K562 (cell line): Measurements from ENCODE around the gene GPR21. TPM values are rescaled to one million over a fixed set of nuclear protein-coding genes. Genes with fewer than 3 reads are reported as not detected.

Experiments used
- ATAC-seq: fragments of 200-7000 bp; cut with Tn5 transposase; 3 replicates; pipeline ENCODE4 v1.9.1; 2020; ENCODE audit warnings: moderate library complexity
- BruUV-seq: library from RNA; stranded (reverse); fragments of 400-500 nt; replicated peaks from 2 replicates; lab custom pipeline; 2021; lab: Mats Ljungman, UMichigan
- CTCF ChIA-PET: fragments of 300-600 bp; formaldehyde crosslinking; extraction: SDS; loops from one replicate; lab custom pipeline; 2021; ENCODE audit warnings: low intra/inter-chr PET ratio; lab: Yijun Ruan, JAX
- POLR2A ChIA-PET: fragments of 300-600, 350-650 bp; sonication (Branson Sonifier 250); formaldehyde crosslinking; extraction: SDS; loops from one replicate; lab custom pipeline; 2021; ENCODE audit warnings: antibody characterized with exemption, inconsistent platforms; lab: Yijun Ruan, JAX
- DNase-seq, 4 experiments: peaks; one replicate each; pipeline versions ENCODE4 v3.0.0 to v3.0.0-alpha.2; 2011 to 2018; ENCODE audit warnings: low spot score in 3 of 4, mixed read lengths in 3 of 4; ENCODE audit errors: extremely low read depth in 1 of 4
- FAIRE-seq: peaks from 2 replicates; lab custom pipeline; 2011; peaks lifted over from hg19 to GRCh38; lab: Jason Lieb, UNC
- H2AFZ ChIP-seq: 2 replicates; pipeline ENCODE4 v1.6.0; 2011; ENCODE audit warnings: low read depth, low read length, control low read depth, inconsistent platforms
- H3K27ac ChIP-seq: fragments of 200-600 bp; 3 replicates; pipeline ENCODE4 v1.8.0; 2011; ENCODE audit warnings: low read depth, mild to moderate bottlenecking, control low read depth, inconsistent platforms, low read length, moderate library complexity, mixed read lengths; ENCODE audit errors: extremely low read depth
- H3K27me3 ChIP-seq, 2 experiments: fragments of 300-600 bp in 1 of 2; 2 replicates in 1 of 2; 3 replicates in 1 of 2; pipeline versions ENCODE4 v1.6.0 to v1.8.0; 2011; ENCODE audit warnings: inconsistent platforms in 2 of 2, low read length in 2 of 2, mild to moderate bottlenecking in 1 of 2, mixed read lengths in 1 of 2, moderate library complexity in 1 of 2; ENCODE audit not compliant: control insufficient read depth in 2 of 2, insufficient read depth in 2 of 2
- H3K36me3 ChIP-seq: fragments of 300-600 bp; 3 replicates; pipeline ENCODE4 v1.8.0; 2011; ENCODE audit warnings: mild to moderate bottlenecking, low read length, inconsistent platforms; ENCODE audit not compliant: control insufficient read depth, insufficient read depth
- H3K4me1 ChIP-seq, 2 experiments: fragments of 200-600 bp in 1 of 2; replicated peaks in 1 of 2; 2 replicates in 1 of 2; 3 replicates in 1 of 2; pipeline versions ENCODE4 v1.5.1 to v1.8.0; 2011; ENCODE audit warnings: inconsistent platforms in 2 of 2, low read length in 2 of 2, mild to moderate bottlenecking in 1 of 2, mixed read lengths in 1 of 2, moderate library complexity in 1 of 2; ENCODE audit not compliant: control insufficient read depth in 2 of 2, insufficient read depth in 2 of 2
- H3K4me2 ChIP-seq: 2 replicates; pipeline ENCODE4 v1.6.1; 2011; ENCODE audit warnings: low read length, control low read depth, inconsistent platforms, mixed read lengths; ENCODE audit not compliant: insufficient read depth
- H3K4me3 ChIP-seq: fragments of 200-600 bp; sonication (generic), shearing (Covaris generic); 2 replicates; pipeline ENCODE4 v1.5.1; 2016; ENCODE audit warnings: control low read depth, inconsistent platforms
- H3K79me2 ChIP-seq: fragments of 200-600 bp; 3 replicates; pipeline ENCODE4 v1.8.0; 2011; ENCODE audit warnings: low read length, inconsistent platforms; ENCODE audit not compliant: control insufficient read depth, insufficient read depth
- H3K9ac ChIP-seq, 2 experiments: 2 replicates each; pipeline versions ENCODE4 v1.6.0 to v1.6.1; 2011; ENCODE audit warnings: low read depth in 2 of 2, low read length in 2 of 2, control low read depth in 1 of 2, inconsistent platforms in 1 of 2, mild to moderate bottlenecking in 1 of 2, mixed read lengths in 1 of 2; ENCODE audit not compliant: insufficient read depth in 1 of 2
- H3K9me1 ChIP-seq: one replicate; pipeline ENCODE4 v1.6.0; 2011; ENCODE audit warnings: inconsistent platforms, mild to moderate bottlenecking, low read length, moderate library complexity; ENCODE audit not compliant: control insufficient read depth, insufficient read depth
- H3K9me3 ChIP-seq: replicated peaks from 2 replicates; pipeline ENCODE4 v1.5.1; 2011; ENCODE audit warnings: low read depth, low read length, inconsistent platforms; ENCODE audit not compliant: control insufficient read depth, insufficient read depth
- H4K20me1 ChIP-seq: replicated peaks from 2 replicates; pipeline ENCODE4 v1.6.1; 2011; ENCODE audit warnings: low read length, inconsistent platforms, mixed read lengths; ENCODE audit not compliant: control insufficient read depth, insufficient read depth
- FIP1L1 ChIP-seq: fragments of 200-400 bp; formaldehyde crosslinking; IDR thresholded peaks from 2 replicates; pipeline ENCODE4 v1.6.1; 2018; ENCODE audit warnings: mild to moderate bottlenecking, low read depth, low read length; ENCODE audit not compliant: poor library complexity, severe bottlenecking
- NFYB ChIP-seq: IDR thresholded peaks from 2 replicates; pipeline ENCODE4 v1.6.1; 2011; ENCODE audit warnings: mild to moderate bottlenecking, moderate library complexity; ENCODE audit not compliant: insufficient read length; ENCODE audit errors: extremely low read depth
- TEAD2 ChIP-seq: fragments of 450-650 bp; IDR thresholded peaks from 2 replicates; pipeline ENCODE4 v1.6.1; 2016; ENCODE audit warnings: missing genetic modification characterization, control low read depth, missing compliant biosample characterization
- ZNF146 ChIP-seq: IDR thresholded peaks from one replicate; pipeline ENCODE4 v1.6.1; 2018; ENCODE audit warnings: missing compliant biosample characterization; ENCODE audit not compliant: unreplicated experiment
- ZNF780A ChIP-seq: fragments of 250-450 bp; sonication (Bioruptor Pico); IDR thresholded peaks from 2 replicates; pipeline ENCODE4 v1.5.0; 2021; ENCODE audit warnings: mild to moderate bottlenecking
- WGBS: fragments of 100-300 bp; shearing (Covaris generic); methylation state at CpG from one replicate; pipeline ENCODE4 v1.1.6; 2016; ENCODE audit warnings: low coverage, mixed read lengths; ENCODE audit not compliant: insufficient coverage; ENCODE audit errors: missing lambda C conversion rate; 5-methylcytosine and 5-hydroxymethylcytosine counted together
- in situ Hi-C: fragments of 300-500 bp; cut with MboI; formaldehyde crosslinking; loops from 4 replicates; pipeline ENCODE4 v1.15.0; 2018; ENCODE audit warnings: inconsistent platforms, mixed read lengths
- intact Hi-C: fragments of 100-400 bp; cut with micrococcal nuclease; formaldehyde crosslinking; loops from 2 replicates; pipeline ENCODE4 v1.14.2; 2022
- polyA plus RNA-seq, 8 experiments: library from polyadenylated mRNA; depleted of rRNA in 4 of 8; stranded (reverse) in 5 of 8; unstranded in 3 of 8; fragments of >200 nt; fragmentation: Nextera tagmentation in 2 of 8; fragmentation: Illumina TruSeq in 1 of 8; extraction: Ambion mirVana in 2 of 8; extraction: Trizol in 1 of 8; gene quantifications; 2 replicates each; pipeline versions ENCODE4 v1.2.1 to v1.2.3, GENCODE V29; 2011 to 2014; ENCODE audit warnings: inconsistent platforms in 1 of 8, missing spikeins in 1 of 8
- total RNA-seq, 7 experiments: library from RNA; depleted of rRNA in 6 of 7; stranded (reverse); fragments of >200 nt in 6 of 7; fragmentation: Illumina TruSeq in 2 of 7; extraction: Trizol in 2 of 7; gene quantifications; 2 replicates each; pipeline versions ENCODE4 v1.2.1 to v1.2.3, GENCODE V29; 2011 to 2021; ENCODE audit warnings: low replicate concordance in 1 of 7

GPR21 gene
- total and polyA plus RNA-seq, 9 of the 15 experiments (the other 6 are each of a cell fraction or from before 2014, with no cell fraction given), result 0.16 to 0.83 (median 0.36) TPM; not detected in 6

DNA sequence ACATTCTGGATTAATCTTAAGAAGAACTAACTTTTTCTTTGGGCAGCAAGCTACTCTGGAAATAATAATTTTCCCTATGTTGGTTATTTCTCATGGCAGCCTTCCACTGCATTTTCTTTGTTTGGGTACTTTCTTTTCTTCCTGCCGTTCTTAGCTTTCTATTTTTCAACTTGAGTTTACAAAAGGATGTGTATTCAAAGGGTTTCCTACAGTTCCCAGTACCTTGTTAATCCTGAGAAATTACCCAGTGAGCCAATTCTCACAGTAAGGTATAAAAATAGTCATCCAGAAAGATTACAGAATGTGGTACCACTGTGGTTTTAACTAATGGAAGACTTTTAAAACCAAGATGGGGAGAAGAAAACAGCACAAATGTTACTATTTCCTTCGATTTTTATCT lies 20.2 kb downstream of the GPR21 start (continued):
- no peak for TF ChIP-seq FIP1L1
- TF ChIP-seq ZNF146 (CRISPR knock-in tag), result no peak
- TF ChIP-seq, all 486 proteins: peak for 0

- in situ Hi-C loops (no loop called here), intact Hi-C loops (no loop called here)
- H3K36me3 ChIP-seq, result peaks cover 3% of the 10 kb centered on the region; the same call in 1 of the 3 replicates
- WGBS, result 7% methylated on average over 1 of the region's 1 CpG
- no peak overlapping the region for H2AFZ ChIP-seq
- TF ChIP-seq ZNF780A (CRISPR knock-in tag), result no peak
- no peak for TF ChIP-seq TEAD2
- TF ChIP-seq NFYB, result peak; percentile 16
- no peak for FAIRE-seq
- DNase-seq, result no peak
- H3K9me1 ChIP-seq, result no peaks in the 10 kb centered on the region
- H3K27ac ChIP-seq, result no peak overlapping the region
- H3K4me3 ChIP-seq, result no peak overlapping the region
- no peaks in the 10 kb centered on the region for H3K9me3 ChIP-seq
- no peak overlapping the region for H3K9ac ChIP-seq
- H4K20me1 ChIP-seq, result no peaks in the 10 kb centered on the region
- H3K27me3 ChIP-seq, result no peaks in the 10 kb centered on the region
- POLR2A ChIA-PET, result no interaction called here
- no peak for ATAC-seq
- no peak overlapping the region for H3K4me2 ChIP-seq
- BruUV-seq, result no TSS peak
- H3K79me2 ChIP-seq, result no peaks in the 10 kb centered on the region
- no peaks in the 10 kb centered on the region for H3K4me1 ChIP-seq
- CTCF ChIA-PET, result no interaction called here
Measured at GRCh38 chr9:123058834-123059233, 25.4 kb downstream of the GPR21 start.
